C4-2B (cell line): Measurements from ENCODE around the gene ACTR3.
"Not testable (repeated sequence)": the region's sequence is repeated elsewhere in the genome, so short reads cannot be mapped to it uniquely, and the experiment has no call there.

Experiments
- H3K27ac ChIP-seq: fragments of 450-650 bp; 2 replicates; pipeline ENCODE4 v1.5.1; 2017
- ZFX ChIP-seq: fragments of 450-650 bp; IDR thresholded peaks from 2 replicates; pipeline ENCODE4 v1.6.1; 2017
- TF ChIP-seq, protein P1 (sequence below): fragments of 450-650 bp; conservative IDR thresholded peaks from 2 replicates; pipeline ENCODE4 v1.5.1; 2017; ENCODE audit warnings: mild to moderate bottlenecking

Gene ACTR3

DNA sequence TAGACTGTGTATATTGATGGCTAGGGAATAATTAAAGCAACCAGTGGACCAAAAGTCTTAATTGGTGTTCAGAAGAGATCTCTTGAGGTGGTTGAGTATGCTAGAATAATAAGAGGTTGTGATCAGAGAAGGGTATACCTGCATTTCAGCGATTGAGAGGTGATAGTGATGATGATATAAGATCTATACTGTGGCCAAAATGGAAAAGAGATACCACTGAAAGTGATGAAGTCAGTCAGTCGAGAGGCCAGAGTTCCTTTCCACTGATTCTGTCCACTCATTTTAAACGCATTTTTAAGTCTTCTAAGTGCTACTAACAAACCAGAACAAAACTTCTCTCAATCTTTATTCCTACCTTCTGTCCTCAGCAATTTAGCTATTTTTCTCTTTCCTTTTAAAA lies 32.9 kb downstream of the ACTR3 start:
- TF ChIP-seq, protein P1, sequence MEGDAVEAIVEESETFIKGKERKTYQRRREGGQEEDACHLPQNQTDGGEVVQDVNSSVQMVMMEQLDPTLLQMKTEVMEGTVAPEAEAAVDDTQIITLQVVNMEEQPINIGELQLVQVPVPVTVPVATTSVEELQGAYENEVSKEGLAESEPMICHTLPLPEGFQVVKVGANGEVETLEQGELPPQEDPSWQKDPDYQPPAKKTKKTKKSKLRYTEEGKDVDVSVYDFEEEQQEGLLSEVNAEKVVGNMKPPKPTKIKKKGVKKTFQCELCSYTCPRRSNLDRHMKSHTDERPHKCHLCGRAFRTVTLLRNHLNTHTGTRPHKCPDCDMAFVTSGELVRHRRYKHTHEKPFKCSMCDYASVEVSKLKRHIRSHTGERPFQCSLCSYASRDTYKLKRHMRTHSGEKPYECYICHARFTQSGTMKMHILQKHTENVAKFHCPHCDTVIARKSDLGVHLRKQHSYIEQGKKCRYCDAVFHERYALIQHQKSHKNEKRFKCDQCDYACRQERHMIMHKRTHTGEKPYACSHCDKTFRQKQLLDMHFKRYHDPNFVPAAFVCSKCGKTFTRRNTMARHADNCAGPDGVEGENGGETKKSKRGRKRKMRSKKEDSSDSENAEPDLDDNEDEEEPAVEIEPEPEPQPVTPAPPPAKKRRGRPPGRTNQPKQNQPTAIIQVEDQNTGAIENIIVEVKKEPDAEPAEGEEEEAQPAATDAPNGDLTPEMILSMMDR: no peak
- no peak overlapping the region for H3K27ac ChIP-seq

DNA sequence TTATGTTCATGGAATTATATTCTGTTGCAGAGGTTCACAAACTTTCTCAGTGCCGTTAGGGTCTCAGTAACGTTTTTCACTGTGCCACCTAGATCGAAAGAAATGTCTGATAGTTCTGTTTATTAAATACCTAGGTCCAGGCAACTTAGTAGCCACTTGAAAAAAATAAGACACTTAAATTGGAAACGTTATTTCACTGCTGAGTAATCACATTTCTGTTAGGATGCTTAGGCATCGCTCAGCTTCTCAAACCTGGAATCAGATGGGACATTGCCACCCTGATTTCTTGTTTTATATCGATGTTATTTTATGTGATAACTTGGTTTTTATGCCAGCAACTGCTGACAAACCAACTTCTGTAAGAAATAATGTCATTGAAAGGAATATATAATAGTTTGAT lies 36.0 kb downstream of the ACTR3 start:
- no peak for TF ChIP-seq ZFX
- TF ChIP-seq, protein P1: no peak
- no peak overlapping the region for H3K27ac ChIP-seq

DNA sequence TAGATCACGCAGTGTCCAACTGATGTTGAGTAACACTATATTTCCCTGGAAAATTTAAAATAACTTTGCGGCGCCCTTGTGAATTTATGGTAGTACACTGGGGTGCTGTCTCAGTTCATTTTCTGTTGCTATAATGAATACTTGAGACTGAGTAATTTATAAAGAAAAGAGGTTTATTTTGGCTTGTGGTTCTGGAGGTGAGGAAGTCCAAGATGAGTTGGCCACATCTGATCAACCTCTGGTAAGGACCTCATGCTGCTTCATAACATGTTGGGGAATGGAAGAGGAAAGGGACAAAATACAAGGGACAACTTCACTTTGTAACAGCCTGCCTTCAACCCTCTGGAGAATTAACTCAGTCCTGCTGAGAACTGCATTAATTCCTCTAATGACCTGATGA lies 36.4 kb downstream of the ACTR3 start:
- no peak for TF ChIP-seq ZFX
- TF ChIP-seq, protein P1: no peak
- H3K27ac ChIP-seq: no peak overlapping the region

DNA sequence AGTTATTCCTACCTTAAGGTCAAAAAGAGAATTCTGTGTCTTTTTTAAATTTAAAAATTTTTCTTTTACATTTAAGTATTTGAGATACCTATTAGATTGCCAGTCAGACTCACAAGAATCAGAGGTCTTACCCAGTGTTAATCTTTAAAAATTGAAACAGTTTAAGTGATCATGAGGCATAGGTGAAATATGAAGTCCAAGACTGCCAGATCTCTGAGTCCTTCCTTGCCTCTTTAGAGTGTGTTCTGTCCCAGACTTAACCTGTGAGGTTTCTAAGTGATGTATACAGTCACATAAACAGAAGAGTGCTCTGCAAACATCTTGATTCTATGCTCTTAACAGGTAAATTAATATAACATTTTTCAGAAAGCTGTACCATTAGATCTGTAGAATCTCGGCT lies 40.6 kb downstream of the ACTR3 start:
- no peak overlapping the region for H3K27ac ChIP-seq
- TF ChIP-seq ZFX: no peak
- TF ChIP-seq, protein P1: no peak

DNA sequence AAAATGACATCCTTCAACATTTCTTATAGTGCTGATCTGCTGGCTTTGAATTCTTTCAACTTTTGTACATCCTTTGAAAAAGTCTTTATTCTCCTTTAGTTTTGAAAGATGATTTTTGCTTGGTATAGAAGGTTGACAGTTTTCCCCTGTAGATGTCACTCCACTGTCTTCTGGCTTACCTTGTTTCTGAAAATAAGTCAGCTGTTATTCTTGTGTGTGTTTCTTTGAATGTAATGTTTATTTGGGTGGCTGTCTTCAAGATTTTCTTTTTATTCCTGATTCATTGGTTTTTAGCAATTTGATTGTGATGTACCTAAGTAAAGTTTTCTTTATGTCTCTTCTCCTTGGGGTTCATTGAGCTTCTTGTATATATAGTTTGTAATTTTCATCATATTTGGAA lies 47.6 kb downstream of the ACTR3 start:
- TF ChIP-seq, protein P1: no peak
- no peak for TF ChIP-seq ZFX
- no peak overlapping the region for H3K27ac ChIP-seq

DNA sequence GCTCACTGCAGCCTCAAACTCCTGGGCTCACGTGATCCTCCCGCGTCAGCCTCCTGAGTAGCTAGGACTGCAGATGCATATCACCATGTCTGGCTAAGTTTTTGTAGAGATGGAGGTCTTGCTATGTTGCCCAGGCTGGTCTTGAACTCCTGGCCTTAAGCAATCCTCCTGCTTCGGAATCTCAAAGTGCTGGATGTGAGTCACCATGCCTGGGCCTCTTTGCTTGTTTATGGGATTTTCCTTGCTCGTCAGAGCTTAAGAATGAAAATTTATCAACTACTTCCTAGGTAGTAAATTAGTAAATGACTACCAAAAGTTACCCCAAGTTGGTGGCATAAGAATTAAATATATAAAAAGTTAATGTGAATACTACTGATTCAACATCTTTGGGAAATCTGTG lies 51.0 kb downstream of the ACTR3 start:
- no peak overlapping the region for H3K27ac ChIP-seq
- TF ChIP-seq, protein P1: no peak
- TF ChIP-seq ZFX: no peak

DNA sequence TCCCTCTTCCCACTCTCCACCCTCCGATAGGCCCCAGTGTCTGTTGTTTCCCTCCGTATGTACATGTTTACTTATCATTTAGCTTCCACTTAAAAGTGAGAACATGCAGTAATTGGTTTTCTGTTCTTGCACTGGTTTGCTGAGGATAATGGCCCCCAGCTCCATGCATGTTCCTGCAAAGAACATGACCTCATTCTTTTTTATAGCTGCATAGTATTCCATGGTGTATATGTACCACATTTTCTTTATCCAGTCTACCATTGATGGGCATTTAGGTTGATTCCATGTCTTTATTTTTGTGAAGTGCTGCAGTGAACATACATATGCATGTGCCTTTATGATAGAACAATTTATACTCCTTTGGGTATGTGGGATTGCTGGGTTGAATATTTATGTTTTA lies 55.9 kb downstream of the ACTR3 start:
- H3K27ac ChIP-seq: not testable (repeated sequence)

DNA sequence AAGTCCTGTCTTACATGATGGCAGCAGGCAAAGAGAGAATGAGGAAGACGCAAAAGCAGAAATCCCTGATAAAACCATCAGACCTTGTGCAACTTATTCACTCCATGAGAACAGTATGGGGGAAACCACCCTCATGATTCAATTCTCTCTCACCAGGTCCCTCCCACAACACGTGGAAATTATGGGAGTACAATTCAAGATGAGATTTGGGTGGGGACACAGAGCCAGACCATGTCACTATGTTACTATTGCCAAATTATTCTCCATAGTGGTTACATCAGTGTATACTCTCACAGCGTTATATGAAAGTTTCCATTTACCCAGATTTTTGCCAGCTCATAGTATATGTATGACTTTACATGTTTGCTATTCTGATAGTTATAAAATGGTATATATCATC lies 61.0 kb downstream of the ACTR3 start:
- H3K27ac ChIP-seq: not testable (repeated sequence)

DNA sequence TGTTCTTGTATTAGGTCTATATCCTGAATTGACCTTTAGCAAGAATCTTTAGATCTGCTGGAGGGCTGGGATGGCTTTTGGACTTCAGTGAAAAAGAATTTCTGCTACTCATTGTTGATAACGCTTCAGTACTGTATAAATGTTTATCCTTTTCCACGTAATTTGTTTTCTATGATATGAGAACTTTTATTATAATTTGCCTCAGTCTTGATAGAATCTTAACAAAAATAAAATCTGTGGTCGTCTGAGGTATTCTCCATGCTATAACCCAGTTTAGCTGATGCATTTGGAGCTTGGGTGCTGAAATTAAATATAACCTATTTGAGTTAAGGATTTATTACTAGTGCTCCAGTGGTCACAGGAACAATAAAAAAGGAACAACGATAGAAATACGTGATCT lies 71.1 kb downstream of the ACTR3 start:
- no peak overlapping the region for H3K27ac ChIP-seq
- TF ChIP-seq ZFX: no peak
- TF ChIP-seq, protein P1: no peak
